ENCODE measurements around the gene SYT6. TPM values are rescaled to one million over a fixed set of nuclear protein-coding genes. Genes with fewer than 3 reads are reported as not detected.

Gene SYT6
- total RNA-seq, 2 experiments from 2014 or later: not detected

DNA sequence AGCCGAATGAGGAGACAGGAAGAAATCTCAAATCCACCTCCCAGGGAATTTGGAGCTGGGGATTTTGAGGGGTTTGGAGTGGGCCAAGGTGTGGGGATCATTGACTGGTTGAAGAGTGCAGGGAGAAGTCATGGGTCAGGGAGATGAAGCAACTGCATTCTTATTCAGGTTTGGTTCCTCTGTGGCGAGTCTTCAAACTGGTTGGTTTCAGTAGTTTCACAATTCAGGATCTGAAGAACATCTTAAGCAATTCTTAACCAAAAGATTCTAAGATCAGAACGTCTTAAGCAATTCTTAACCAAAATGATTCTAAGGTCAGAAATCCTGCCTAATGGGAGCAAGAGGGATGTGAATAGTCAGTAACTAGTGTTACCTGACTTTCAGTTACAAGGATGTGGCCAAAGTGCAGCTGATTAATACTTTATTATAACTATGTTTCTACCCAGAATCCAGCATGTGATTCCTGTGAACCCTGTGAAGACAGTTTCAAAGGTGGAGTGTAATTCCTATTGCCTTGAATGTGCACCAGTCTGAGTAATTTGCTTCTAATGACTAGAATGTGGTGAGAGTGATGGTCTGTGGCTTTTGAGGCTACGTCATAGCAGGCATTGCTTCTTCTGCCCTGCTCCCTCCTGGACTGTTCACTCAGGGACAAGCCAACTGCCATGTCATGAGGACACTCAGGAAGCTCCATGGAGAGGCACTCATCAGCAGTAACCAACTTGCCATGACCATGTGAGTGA, 113.2 kb downstream of the SYT6 start:
- H3K9me3 Mint-ChIP-seq: no peaks in the 10 kb centered on the region
- DNase-seq (no peak), ATAC-seq (ENCODE audit: low read depth) (no peak)
- no peaks in the 10 kb centered on the region for H3K36me3 Mint-ChIP-seq
- POLR2A ChIA-PET: no interaction called here
- no peaks in the 10 kb centered on the region for H3K27me3 Mint-ChIP-seq
- no peak overlapping the region for H3K27ac Mint-ChIP-seq
- no peak overlapping the region for H3K4me3 Mint-ChIP-seq
- no peaks in the 10 kb centered on the region for H3K4me1 Mint-ChIP-seq

Other genes with a start within 250 kb of the SYT6 start
- gene AP4B1, start 249.1 kb downstream of the SYT6 start, total RNA-seq: 10 to 100 TPM; 53.9 to 60.5 TPM
- gene DCLRE1B, start 248.5 kb downstream of the SYT6 start, total RNA-seq: 10 to 100 TPM; 13.4 to 14.3 TPM
- gene HIPK1, start 224.5 kb downstream of the SYT6 start, total RNA-seq: 10 to 100 TPM; 93.0 to 99.4 TPM
- under 1 TPM; 0.45 to 0.64 TPM for gene OLFML3, start 174.4 kb downstream of the SYT6 start, total RNA-seq